Measurements from ENCODE around the gene PTPRN2.

DNA sequence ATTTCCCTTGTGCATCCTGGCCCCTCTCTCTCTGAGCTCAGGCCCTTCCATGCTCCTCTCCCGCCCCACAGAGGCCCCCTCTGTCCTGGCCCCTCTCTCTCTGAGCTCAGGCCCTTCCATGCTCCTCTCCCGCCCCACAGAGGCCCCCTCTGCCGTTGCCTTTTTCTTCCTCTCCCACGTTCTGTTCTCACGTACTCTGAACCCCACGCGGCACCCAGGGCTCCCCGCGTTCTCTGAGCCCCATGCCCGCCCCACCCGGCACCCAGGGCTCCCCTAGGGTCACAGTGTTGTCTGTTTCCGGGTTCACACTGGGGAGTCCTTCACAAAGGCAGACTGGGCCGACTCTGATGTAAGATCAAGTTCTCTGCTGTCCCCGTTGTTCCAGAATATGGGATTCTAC lies 914.0 kb downstream of the PTPRN2 start:
- TF ChIP-seq FOXM1 (IDR thresholded peaks at IDR 0.05; ENCODE audit: low read depth) (no peak), FOXM1 (CRISPR knock-in tag; IDR thresholded peaks at IDR 0.05; ENCODE audit: low read depth) (no peak), TARDBP (IDR thresholded peaks at IDR 0.05) (no peak), MLX (CRISPR knock-in tag; conservative IDR thresholded peaks at IDR 0.05) (no peak), ZNF263 (CRISPR knock-in tag; IDR thresholded peaks at IDR 0.05; ENCODE audit: borderline replicate concordance) (no peak), CEBPZ (IDR thresholded peaks at IDR 0.05; ENCODE audit: borderline replicate concordance, low read depth, low read length) (no peak), RCOR1 (IDR thresholded peaks at IDR 0.05; ENCODE audit: borderline replicate concordance in 1 of 2, low read depth in 2 of 2, low read length in 2 of 2) (no peak), PTBP1 (IDR thresholded peaks at IDR 0.05; ENCODE audit: low read depth, low read length) (no peak), NR1H2 (CRISPR knock-in tag; IDR thresholded peaks at IDR 0.05) (no peak), CBX2 (IDR thresholded peaks at IDR 0.05; ENCODE audit: insufficient read depth, low read length, poor library complexity, severe bottlenecking) (no peak), GABPB1 (CRISPR knock-in tag; IDR thresholded peaks at IDR 0.05) (no peak), PHB2 (IDR thresholded peaks at IDR 0.05; ENCODE audit: low read depth) (no peak), ZSCAN29 (IDR thresholded peaks at IDR 0.05) (no peak), CHD2 (IDR thresholded peaks at IDR 0.05; ENCODE audit: low read depth, low read length) (no peak)
- TF ChIP-seq, protein P1, sequence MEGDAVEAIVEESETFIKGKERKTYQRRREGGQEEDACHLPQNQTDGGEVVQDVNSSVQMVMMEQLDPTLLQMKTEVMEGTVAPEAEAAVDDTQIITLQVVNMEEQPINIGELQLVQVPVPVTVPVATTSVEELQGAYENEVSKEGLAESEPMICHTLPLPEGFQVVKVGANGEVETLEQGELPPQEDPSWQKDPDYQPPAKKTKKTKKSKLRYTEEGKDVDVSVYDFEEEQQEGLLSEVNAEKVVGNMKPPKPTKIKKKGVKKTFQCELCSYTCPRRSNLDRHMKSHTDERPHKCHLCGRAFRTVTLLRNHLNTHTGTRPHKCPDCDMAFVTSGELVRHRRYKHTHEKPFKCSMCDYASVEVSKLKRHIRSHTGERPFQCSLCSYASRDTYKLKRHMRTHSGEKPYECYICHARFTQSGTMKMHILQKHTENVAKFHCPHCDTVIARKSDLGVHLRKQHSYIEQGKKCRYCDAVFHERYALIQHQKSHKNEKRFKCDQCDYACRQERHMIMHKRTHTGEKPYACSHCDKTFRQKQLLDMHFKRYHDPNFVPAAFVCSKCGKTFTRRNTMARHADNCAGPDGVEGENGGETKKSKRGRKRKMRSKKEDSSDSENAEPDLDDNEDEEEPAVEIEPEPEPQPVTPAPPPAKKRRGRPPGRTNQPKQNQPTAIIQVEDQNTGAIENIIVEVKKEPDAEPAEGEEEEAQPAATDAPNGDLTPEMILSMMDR (IDR thresholded peaks at IDR 0.05 in 2 of 3, conservative IDR thresholded peaks at IDR 0.05 in 1 of 3; ENCODE audit: insufficient read depth in 2 of 3, low read depth in 1 of 3, low read length in 3 of 3): no peak
